Measurements from ENCODE around the gene GPR107.

Gene GPR107

GRCh38 chr9:130171226-130172148, 117.8 kb downstream of the GPR107 start:
- DNase-seq = no peak

- DNase-seq = no peak
Measured at GRCh38 chr9:130172161-130172857, 118.6 kb downstream of the GPR107 start, which contains the start of gene NCS1. Gene NCS1 (plus strand): TSS chr9:130172404. CDS start chr9:130172664, 260 bp downstream.

GRCh38 chr9:130172858-130173665, 119.4 kb downstream of the GPR107 start:
- no peak for DNase-seq

- DNase-seq = no peak
Measured at GRCh38 chr9:130173666-130173983, 119.9 kb downstream of the GPR107 start.

- DNase-seq = no peak
Measured at GRCh38 chr9:130174025-130174424, 120.3 kb downstream of the GPR107 start.

- DNase-seq = no peak
Measured at GRCh38 chr9:130174920-130175321, 121.2 kb downstream of the GPR107 start.

- no peak for DNase-seq
Measured at GRCh38 chr9:130175355-130175754, 121.6 kb downstream of the GPR107 start.

- DNase-seq = no peak
Measured at GRCh38 chr9:130176760-130177159, 123.1 kb downstream of the GPR107 start.

- DNase-seq = no peak
Measured at GRCh38 chr9:130177898-130178805, 124.4 kb downstream of the GPR107 start.

- DNase-seq = no peak
Measured at GRCh38 chr9:130179331-130179907, 125.7 kb downstream of the GPR107 start.

GRCh38 chr9:130180516-130180915, 126.8 kb downstream of the GPR107 start:
- DNase-seq = no peak

- no peak for DNase-seq
Measured at GRCh38 chr9:130181678-130182380, 128.1 kb downstream of the GPR107 start.

- DNase-seq = no peak
Measured at GRCh38 chr9:130182381-130182909, 128.7 kb downstream of the GPR107 start.

- DNase-seq = no peak
Measured at GRCh38 chr9:130183133-130183762, 129.5 kb downstream of the GPR107 start.

GRCh38 chr9:130185017-130185416, 131.3 kb downstream of the GPR107 start:
- DNase-seq = no peak

GRCh38 chr9:130185490-130186031, 131.9 kb downstream of the GPR107 start:
- no peak for DNase-seq

GRCh38 chr9:130186051-130186450, 132.3 kb downstream of the GPR107 start:
- no peak for DNase-seq

- DNase-seq = no peak
Measured at GRCh38 chr9:130186839-130187522, 133.3 kb downstream of the GPR107 start.

- no peak for DNase-seq
Measured at GRCh38 chr9:130187523-130187846, 133.8 kb downstream of the GPR107 start.
